ENCODE measurements around the gene OOEP. TPM values are rescaled to one million over a fixed set of nuclear protein-coding genes. Genes with fewer than 3 reads are reported as not detected.
"Not testable (repeated sequence)": the region's sequence is repeated elsewhere in the genome, so short reads cannot be mapped to it uniquely, and the experiment has no call there.

The OOEP gene
- total RNA-seq, 1 experiment from 2014 or later, result 10.9 TPM

- no peak for DNase-seq
- Histone ChIP-seq H3K36me3 (ENCODE audit: low read depth) (no peaks in the 10 kb centered on the region), H3K9me3 (ENCODE audit: insufficient read depth, low read depth) (no peaks in the 10 kb centered on the region), H3K27ac (peak overlapping the region; percentile 78), H3K4me3 (peak overlapping the region; percentile 58), H3K4me1 (replicated peaks; ENCODE audit: insufficient read depth) (peaks cover 31% of the 10 kb centered on the region), H3K79me2 (ENCODE audit: low read depth) (no peaks in the 10 kb centered on the region), H2AFZ (peak overlapping the region; percentile 85), H3F3A (ENCODE audit: insufficient read depth, low read depth) (peaks cover 30% of the 10 kb centered on the region; the same call in 1 of the 2 replicates), H3K27me3 (ENCODE audit: insufficient read depth, low read depth) (no peaks in the 10 kb centered on the region), H3K4me2 (peak overlapping the region; percentile 81), H4K20me1 (ENCODE audit: insufficient read depth) (no peaks in the 10 kb centered on the region), H3K9me2 (ENCODE audit: insufficient read depth) (no peaks in the 10 kb centered on the region)
- TF ChIP-seq EZH2 (IDR thresholded peaks at IDR 0.05; ENCODE audit: low read depth), result no peak
- no peak for TF ChIP-seq CTCF (conservative IDR thresholded peaks at IDR 0.05)
- intact Hi-C loops (cut with micrococcal nuclease; ENCODE audit: unreplicated experiment), result loop anchor here (5.0 kb wide), 2 partner anchors 101 to 264 kb away; partner anchors contain the start of gene SLC17A5
- ChIA-PET POLR2A (ENCODE audit: unreplicated experiment) (interaction anchor here (0.6 to 0.7 kb wide), 2 partner anchors 60 to 264 kb away, joined by 3 to 5 read pairs; no protein-coding TSS in a partner anchor), CTCF (interaction anchor here (0.7 to 1.5 kb wide), 5 partner anchors 11 to 264 kb away, joined by 3 to 7 read pairs (median 3); no protein-coding TSS in a partner anchor)
- no TSS peak for BruUV-seq (replicated peaks)
Measured at GRCh38 chr6:73388433-73388799, 18.7 kb upstream of the OOEP start.

- ChIA-PET POLR2A (ENCODE audit: unreplicated experiment) (no interaction called here), CTCF (no interaction called here)
- H3K4me2 ChIP-seq, result no peak overlapping the region
- BruUV-seq (replicated peaks), result no TSS peak
- TF ChIP-seq CTCF (conservative IDR thresholded peaks at IDR 0.05) (no peak), EZH2 (IDR thresholded peaks at IDR 0.05; ENCODE audit: low read depth) (no peak)
- no peaks in the 10 kb centered on the region for H3K27me3 ChIP-seq (ENCODE audit: insufficient read depth, low read depth)
- H3K27ac ChIP-seq, result no peak overlapping the region
- H3K9me3 ChIP-seq (ENCODE audit: insufficient read depth, low read depth), result no peaks in the 10 kb centered on the region
- H3K9me2 ChIP-seq (ENCODE audit: insufficient read depth), result no peaks in the 10 kb centered on the region
- no peak overlapping the region for H3K4me3 ChIP-seq
- DNase-seq, result peak in 1 of 2 experiments; percentile 24
- no peaks in the 10 kb centered on the region for H4K20me1 ChIP-seq (ENCODE audit: insufficient read depth)
- H3K79me2 ChIP-seq (ENCODE audit: low read depth), result no peaks in the 10 kb centered on the region
- intact Hi-C loops (cut with micrococcal nuclease; ENCODE audit: unreplicated experiment), result no loop called here
- H3K36me3 ChIP-seq (ENCODE audit: low read depth), result no peaks in the 10 kb centered on the region
- no peaks in the 10 kb centered on the region for H3F3A ChIP-seq (ENCODE audit: insufficient read depth, low read depth)
- peaks cover under 1% of the 10 kb centered on the region; the same call in 1 of the 2 replicates for H3K4me1 ChIP-seq (replicated peaks; ENCODE audit: insufficient read depth)
- H2AFZ ChIP-seq, result no peak overlapping the region
Measured at GRCh38 chr6:73382462-73383113, 12.9 kb upstream of the OOEP start.

GRCh38 chr6:73381531-73381930 lies 11.8 kb upstream of the OOEP start:
- H3K27me3 ChIP-seq (ENCODE audit: insufficient read depth, low read depth); H3K79me2 ChIP-seq (ENCODE audit: low read depth); H3K9me2 ChIP-seq (ENCODE audit: insufficient read depth); H3K4me3 ChIP-seq; BruUV-seq (replicated peaks); H3F3A ChIP-seq (ENCODE audit: insufficient read depth, low read depth); DNase-seq; H3K4me1 ChIP-seq (replicated peaks; ENCODE audit: insufficient read depth); H3K4me2 ChIP-seq; POLR2A ChIA-PET (ENCODE audit: unreplicated experiment); H3K36me3 ChIP-seq (ENCODE audit: low read depth); H3K27ac ChIP-seq; H3K9me3 ChIP-seq (ENCODE audit: insufficient read depth, low read depth); intact Hi-C loops (cut with micrococcal nuclease; ENCODE audit: unreplicated experiment); H4K20me1 ChIP-seq (ENCODE audit: insufficient read depth); H2AFZ ChIP-seq: not testable (repeated sequence)
- CTCF ChIA-PET, result interaction anchor here (0.6 kb wide), 1 partner anchor 297 kb away, joined by 3 read pairs; no protein-coding TSS in a partner anchor
